A673 (cell line): ENCODE measurements around the gene BHLHA15. TPM values are rescaled to one million over a fixed set of nuclear protein-coding genes. Genes with fewer than 3 reads are reported as not detected.

Experiments used
- BruUV-seq: library from RNA; stranded (reverse); fragments of 400-500 nt; replicated peaks from 2 replicates; lab custom pipeline; 2021; lab: Mats Ljungman, UMichigan
- CTCF ChIA-PET: fragments of 300-600 bp; sonication (Branson Sonifier 250); formaldehyde crosslinking; loops from one replicate; lab custom pipeline; 2022; ENCODE audit warnings: antibody characterized with exemption; lab: Charles Lee
- POLR2A ChIA-PET: fragments of 300-600 bp; sonication (Branson Sonifier 250); formaldehyde crosslinking; loops from one replicate; lab custom pipeline; 2022; ENCODE audit warnings: antibody characterized with exemption; ENCODE audit not compliant: low non-redundant PET; lab: Charles Lee
- DNase-seq: peaks from one replicate; pipeline ENCODE4 v3.0.0-alpha.2; 2015; ENCODE audit warnings: low spot score
- H3K27ac ChIP-seq: fragments of 200-600 bp; sonication (generic); 2 replicates; pipeline ENCODE4 v1.5.1; 2016; ENCODE audit warnings: mixed run types, low read depth, mild to moderate bottlenecking, mixed read lengths, antibody characterized with exemption, low read length; ENCODE audit not compliant: poor library complexity, severe bottlenecking
- H3K27me3 ChIP-seq: fragments of 200-600 bp; sonication (generic); replicated peaks from 2 replicates; pipeline ENCODE4 v1.6.1; 2017; ENCODE audit warnings: mixed run types, low read depth, mild to moderate bottlenecking, mixed read lengths, antibody characterized with exemption, low read length; ENCODE audit not compliant: insufficient read depth, poor library complexity
- H3K36me3 ChIP-seq: fragments of 200-600 bp; sonication (generic); 2 replicates; pipeline ENCODE4 v1.6.1; 2016; ENCODE audit warnings: mixed run types, mild to moderate bottlenecking, mixed read lengths, antibody characterized with exemption, low read length; ENCODE audit not compliant: insufficient read depth, poor library complexity, severe bottlenecking
- H3K4me1 ChIP-seq: fragments of 200-600 bp; sonication (generic); 2 replicates; pipeline ENCODE4 v1.6.1; 2017; ENCODE audit warnings: mixed run types, mild to moderate bottlenecking, mixed read lengths, antibody characterized with exemption, low read length; ENCODE audit not compliant: insufficient read depth, poor library complexity, severe bottlenecking
- H3K4me3 ChIP-seq: fragments of 200-600 bp; sonication (generic); 2 replicates; pipeline ENCODE4 v1.5.1; 2016; ENCODE audit warnings: low read depth, mixed run types, mild to moderate bottlenecking, mixed read lengths, low read length; ENCODE audit not compliant: poor library complexity, severe bottlenecking
- H3K9me3 ChIP-seq: fragments of 200-600 bp; sonication (generic); 2 replicates; pipeline ENCODE4 v1.6.1; 2016; ENCODE audit warnings: mixed run types, low read depth, mild to moderate bottlenecking, mixed read lengths, antibody characterized with exemption, low read length; ENCODE audit not compliant: poor library complexity, severe bottlenecking
- CTCF ChIP-seq: fragments of 300-800, 200-600 bp; sonication (generic); conservative IDR thresholded peaks from 2 replicates; pipeline ENCODE4 v1.5.1; 2017; ENCODE audit warnings: low read depth, mild to moderate bottlenecking, antibody characterized with exemption, low read length, moderate library complexity, mixed read lengths
- EZH2 ChIP-seq: fragments of 200-600 bp; sonication (generic); IDR thresholded peaks from 2 replicates; pipeline ENCODE4 v1.6.1; 2017; ENCODE audit warnings: borderline replicate concordance, low read depth, mild to moderate bottlenecking, mixed read lengths, antibody characterized with exemption, low read length; ENCODE audit not compliant: poor library complexity, severe bottlenecking
- intact Hi-C: fragments of 100-400 bp; cut with micrococcal nuclease; formaldehyde crosslinking; loops from one replicate; pipeline ENCODE4 v1.10.0; 2022; ENCODE audit not compliant: unreplicated experiment
- total RNA-seq: library from RNA; stranded (reverse); gene quantifications from 2 replicates; pipeline ENCODE4 v1.2.3, GENCODE V29; 2021

The BHLHA15 gene
- total RNA-seq, 1 experiment from 2014 or later = 0.64 TPM

GRCh38 chr7:98194186-98194585, 17.1 kb upstream of the BHLHA15 start:
- H3K27ac ChIP-seq = no peak overlapping the region
- H3K36me3 ChIP-seq = peaks cover 16% of the 10 kb centered on the region
- DNase-seq = no peak
- BruUV-seq = no TSS peak
- H3K4me1 ChIP-seq = no peaks in the 10 kb centered on the region
- no peaks in the 10 kb centered on the region for H3K9me3 ChIP-seq
- H3K27me3 ChIP-seq = no peaks in the 10 kb centered on the region
- ChIA-PET POLR2A (no interaction called here), CTCF (no interaction called here)
- H3K4me3 ChIP-seq = no peak overlapping the region
- no peak for TF ChIP-seq EZH2
- no peak for TF ChIP-seq CTCF
- intact Hi-C loops = no loop called here

- BruUV-seq = no TSS peak
- CTCF ChIA-PET = no interaction called here
- POLR2A ChIA-PET = no interaction called here
Observed at GRCh38 chr7:98194672-98195457, 16.4 kb upstream of the BHLHA15 start.

More at GRCh38 chr7:98194672-98195457, 16.4 kb upstream of the BHLHA15 start:
- no peak for DNase-seq
- no peaks in the 10 kb centered on the region for H3K4me1 ChIP-seq
- no peak overlapping the region for H3K27ac ChIP-seq
- no peaks in the 10 kb centered on the region for H3K9me3 ChIP-seq
- TF ChIP-seq EZH2 (no peak), CTCF (no peak)
- intact Hi-C loops = no loop called here
- no peak overlapping the region for H3K4me3 ChIP-seq
- H3K27me3 ChIP-seq = no peaks in the 10 kb centered on the region
- H3K36me3 ChIP-seq = peaks cover 16% of the 10 kb centered on the region
